Large intestine (tissue), 3 donors: ENCODE results near the gene ACP7. TPM values are rescaled to one million over a fixed set of nuclear protein-coding genes. Genes with fewer than 3 reads are reported as not detected.

Experiments used
- DNase-seq, 2 donors: peaks; one replicate each; pipeline versions ENCODE4 v3.0.0 to v3.0.0-alpha.2; 2013
- H3K27ac ChIP-seq: one replicate; pipeline ENCODE4 v1.5.1; 2013; ENCODE audit warnings: low read length
- H3K27me3 ChIP-seq: 2 replicates; pipeline ENCODE4 v1.6.1; 2013; ENCODE audit warnings: low read length; ENCODE audit not compliant: control insufficient read depth, insufficient read depth
- H3K36me3 ChIP-seq: 2 replicates; pipeline ENCODE4 v1.6.1; 2013; ENCODE audit warnings: low read length; ENCODE audit not compliant: control insufficient read depth, insufficient read depth
- H3K4me1 ChIP-seq: one replicate; pipeline ENCODE4 v1.6.1; 2013; ENCODE audit warnings: low read length; ENCODE audit not compliant: control insufficient read depth, insufficient read depth
- H3K4me3 ChIP-seq: one replicate; pipeline ENCODE4 v1.5.1; 2013; ENCODE audit warnings: low read length
- H3K9me3 ChIP-seq: one replicate; pipeline ENCODE4 v1.6.1; 2013; ENCODE audit warnings: mild to moderate bottlenecking, low read depth, low read length, moderate library complexity; ENCODE audit not compliant: control insufficient read depth
- WGBS: methylation state at CpG from one replicate; pipeline ENCODE4 v1.1.5; 2013; ENCODE audit warnings: low lambda C conversion rate; ENCODE audit not compliant: insufficient coverage; 5-methylcytosine and 5-hydroxymethylcytosine counted together
- polyA plus RNA-seq: library from polyadenylated mRNA; unstranded; fragments of 120-200 nt; gene quantifications from one replicate; pipeline ENCODE4 v1.2.1, GENCODE V29; 2013

Gene ACP7
- polyA plus RNA-seq, 1 donor: 1.5 TPM

DNA sequence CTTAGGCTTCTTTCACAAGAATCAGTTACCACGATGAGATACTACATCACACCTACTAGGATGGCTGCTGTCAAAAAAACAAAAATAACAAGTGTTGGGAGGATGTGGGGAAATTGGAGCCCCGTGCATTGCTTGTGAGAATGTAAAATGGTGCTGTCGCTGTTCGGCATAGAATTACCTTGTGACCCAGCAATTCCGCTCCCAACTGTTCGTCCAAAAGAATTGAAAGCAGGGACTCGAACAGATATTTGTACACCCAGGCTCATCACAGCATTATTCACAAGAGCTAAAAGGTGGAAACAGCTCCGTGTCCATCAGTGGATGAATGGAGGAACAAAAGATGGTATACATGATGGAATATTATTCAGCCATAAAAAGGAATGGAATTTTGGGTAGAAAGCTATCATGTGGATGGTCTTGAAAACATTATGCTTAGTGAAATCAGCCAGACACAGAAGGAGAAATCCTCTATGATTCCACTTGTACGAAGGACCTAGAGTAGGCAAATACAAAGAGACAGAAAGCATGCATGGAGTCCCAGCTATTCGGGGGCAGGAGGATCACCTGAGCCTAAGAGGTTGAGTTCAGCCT lies 64.9 kb downstream of the ACP7 start:
- 100% methylated on average over 3 of the region's 10 CpGs for WGBS
- H3K27me3 ChIP-seq: no peaks in the 10 kb centered on the region
- no peak for DNase-seq
- H3K4me1 ChIP-seq: peaks cover 41% of the 10 kb centered on the region
- no peak overlapping the region for H3K27ac ChIP-seq
- no peak overlapping the region for H3K4me3 ChIP-seq
- peaks cover 6% of the 10 kb centered on the region for H3K36me3 ChIP-seq
- H3K9me3 ChIP-seq: no peaks in the 10 kb centered on the region

DNA sequence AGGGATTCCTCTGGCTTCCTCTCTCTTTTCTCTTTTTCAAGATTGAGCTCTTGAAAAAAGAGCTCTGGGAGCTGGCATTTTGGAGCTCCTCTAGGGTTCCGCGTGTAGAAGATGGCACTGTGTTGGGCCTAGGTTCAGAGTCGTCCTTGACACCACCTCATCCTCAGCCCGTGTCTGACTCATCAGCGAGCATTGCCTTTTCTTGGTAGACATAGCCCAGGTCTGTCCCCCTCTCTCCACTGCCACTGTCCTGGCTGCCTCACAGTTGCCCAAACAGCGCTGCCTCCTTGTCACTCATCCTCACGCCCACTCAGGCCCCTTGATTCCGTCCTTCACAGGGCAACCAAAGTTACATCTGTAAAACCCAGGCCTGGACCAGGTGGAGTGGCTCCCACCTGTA lies 66.1 kb downstream of the ACP7 start:
- H3K27ac ChIP-seq: no peak overlapping the region
- H3K36me3 ChIP-seq: peaks cover 6% of the 10 kb centered on the region
- H3K27me3 ChIP-seq: no peaks in the 10 kb centered on the region
- no peak for DNase-seq
- no peaks in the 10 kb centered on the region for H3K9me3 ChIP-seq
- H3K4me1 ChIP-seq: peaks cover 41% of the 10 kb centered on the region
- no peak overlapping the region for H3K4me3 ChIP-seq
- WGBS: no CpG with 5 or more reads among the region's 8 CpGs

DNA sequence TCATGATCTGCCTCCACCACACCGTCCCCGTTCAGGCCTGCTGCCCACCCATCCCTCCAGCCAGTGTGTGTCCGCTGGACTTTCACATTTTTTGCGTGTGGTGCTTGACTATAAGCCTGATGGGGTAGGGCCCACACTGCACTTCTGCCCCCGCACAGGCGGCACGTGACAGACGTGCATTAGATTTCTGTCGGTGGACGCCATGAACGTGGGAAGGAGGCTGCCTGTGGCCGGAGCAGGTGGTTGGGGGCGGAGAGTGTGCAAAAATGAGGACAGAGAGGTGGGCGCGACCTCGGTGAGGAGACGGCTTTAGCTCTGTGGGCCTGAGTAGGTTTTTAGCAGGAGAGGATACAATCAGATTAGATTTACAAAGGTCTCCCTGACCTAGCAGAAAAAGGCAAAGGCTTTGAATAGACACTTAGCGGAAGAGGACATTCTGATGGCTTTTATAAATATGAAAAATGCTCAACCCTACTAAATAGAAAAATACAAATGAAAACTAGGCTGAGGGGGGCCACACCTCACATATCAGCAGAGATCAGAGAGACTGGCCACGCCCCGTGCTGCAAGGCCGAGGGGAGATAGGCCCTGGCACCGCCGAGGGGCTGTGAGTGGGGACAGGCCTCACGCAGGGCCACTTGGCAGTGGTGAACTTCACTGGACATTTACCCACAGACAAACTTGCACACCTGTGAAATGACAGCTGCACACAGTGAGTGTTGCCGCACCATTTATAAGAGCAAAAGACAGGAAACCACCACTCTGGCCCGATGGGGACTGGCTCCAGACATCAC lies 66.8 kb downstream of the ACP7 start:
- Histone ChIP-seq H3K27me3 (no peaks in the 10 kb centered on the region), H3K4me1 (peaks cover 43% of the 10 kb centered on the region), H3K27ac (no peak overlapping the region), H3K4me3 (no peak overlapping the region), H3K9me3 (no peaks in the 10 kb centered on the region), H3K36me3 (peaks cover 6% of the 10 kb centered on the region)
- DNase-seq: no peak
- no CpG with 5 or more reads among the region's 26 CpGs for WGBS

DNA sequence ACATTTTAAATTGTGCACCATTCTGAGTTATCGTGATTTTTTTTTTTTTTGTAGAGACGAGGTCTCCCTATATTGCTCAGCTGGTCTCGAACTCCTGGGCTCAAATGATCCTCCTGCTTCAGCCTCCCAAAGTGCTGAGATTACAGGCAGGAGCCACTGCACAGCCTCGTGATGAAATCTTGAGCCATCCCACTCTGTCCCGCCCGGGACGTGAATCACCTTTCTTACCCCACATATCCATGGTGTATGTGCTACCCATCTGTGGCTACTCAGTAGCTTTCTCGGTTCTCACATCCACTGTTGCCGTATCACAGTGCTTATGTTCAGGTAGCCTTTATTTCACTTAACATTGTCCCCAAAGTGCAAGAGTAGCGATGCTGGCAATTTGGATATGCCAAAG lies 67.9 kb downstream of the ACP7 start:
- no peaks in the 10 kb centered on the region for H3K27me3 ChIP-seq
- no peaks in the 10 kb centered on the region for H3K9me3 ChIP-seq
- H3K4me1 ChIP-seq: peaks cover 43% of the 10 kb centered on the region
- no CpG with 5 or more reads among the region's 10 CpGs for WGBS
- DNase-seq: no peak
- H3K4me3 ChIP-seq: no peak overlapping the region
- peaks cover 6% of the 10 kb centered on the region for H3K36me3 ChIP-seq
- no peak overlapping the region for H3K27ac ChIP-seq

DNA sequence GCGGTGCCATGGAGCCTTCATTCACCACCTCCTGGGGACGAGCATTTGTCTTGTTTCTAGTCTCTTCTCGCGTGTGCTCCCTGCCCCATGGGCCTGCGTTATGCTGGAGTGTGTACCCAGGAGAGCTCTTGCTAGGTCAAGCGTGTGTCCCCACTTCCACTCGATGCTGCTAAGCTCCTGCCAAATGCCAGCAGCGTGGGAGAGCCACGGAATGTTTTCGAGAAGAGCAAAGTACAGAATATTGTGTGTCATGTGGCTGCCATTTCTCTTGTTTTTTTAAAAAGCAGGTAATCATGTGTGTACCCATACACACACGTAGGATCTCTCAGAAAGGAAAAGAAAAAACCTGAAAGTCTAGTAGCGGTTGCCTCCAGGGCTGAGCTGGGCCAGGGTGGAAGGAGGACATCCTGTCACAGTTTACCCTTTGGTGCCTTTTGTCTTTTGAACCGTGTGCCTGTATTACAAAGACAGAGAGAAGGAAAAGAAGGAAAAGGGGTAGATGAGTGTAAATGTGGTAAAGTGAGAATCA lies 70.0 kb downstream of the ACP7 start:
- H3K36me3 ChIP-seq: peaks cover 4% of the 10 kb centered on the region
- peak overlapping the region; percentile 59 for H3K27ac ChIP-seq
- WGBS: 60% methylated on average over 1 of the region's 13 CpGs
- no peaks in the 10 kb centered on the region for H3K9me3 ChIP-seq
- DNase-seq: peak in 1 of 2 donors; percentile 55
- no peaks in the 10 kb centered on the region for H3K27me3 ChIP-seq
- no peak overlapping the region for H3K4me3 ChIP-seq
- peaks cover 63% of the 10 kb centered on the region for H3K4me1 ChIP-seq

DNA sequence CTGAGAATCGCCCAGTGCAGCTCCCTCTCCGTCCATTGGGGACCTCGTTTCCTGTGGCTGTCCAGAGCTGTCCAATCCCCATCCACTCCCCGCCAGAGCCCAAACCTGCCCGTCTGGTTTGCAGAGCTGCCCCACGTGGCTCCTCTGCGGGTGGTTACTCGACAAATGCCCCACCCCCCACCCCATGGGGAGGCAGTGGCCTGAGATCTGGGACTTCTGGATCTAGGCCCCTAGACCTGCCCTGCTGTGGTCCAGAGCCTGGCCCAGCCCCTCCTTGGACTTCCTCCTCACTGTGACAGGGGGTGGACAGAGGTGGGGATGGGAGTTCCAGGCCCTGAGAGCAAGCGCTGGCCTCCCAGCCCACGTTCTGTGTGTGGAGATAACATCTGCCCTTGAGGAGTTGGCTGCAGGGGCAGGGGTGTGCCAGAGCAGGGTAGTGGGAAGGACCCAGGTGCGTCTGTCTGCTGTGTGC lies 70.5 kb downstream of the ACP7 start:
- H3K4me1 ChIP-seq: peaks cover 63% of the 10 kb centered on the region
- WGBS: no CpG with 5 or more reads among the region's 11 CpGs
- H3K27me3 ChIP-seq: no peaks in the 10 kb centered on the region
- H3K36me3 ChIP-seq: peaks cover 3% of the 10 kb centered on the region
- no peak overlapping the region for H3K4me3 ChIP-seq
- H3K27ac ChIP-seq: peak overlapping the region; percentile 59
- H3K9me3 ChIP-seq: no peaks in the 10 kb centered on the region
- DNase-seq: peak; percentile 63 to 67

DNA sequence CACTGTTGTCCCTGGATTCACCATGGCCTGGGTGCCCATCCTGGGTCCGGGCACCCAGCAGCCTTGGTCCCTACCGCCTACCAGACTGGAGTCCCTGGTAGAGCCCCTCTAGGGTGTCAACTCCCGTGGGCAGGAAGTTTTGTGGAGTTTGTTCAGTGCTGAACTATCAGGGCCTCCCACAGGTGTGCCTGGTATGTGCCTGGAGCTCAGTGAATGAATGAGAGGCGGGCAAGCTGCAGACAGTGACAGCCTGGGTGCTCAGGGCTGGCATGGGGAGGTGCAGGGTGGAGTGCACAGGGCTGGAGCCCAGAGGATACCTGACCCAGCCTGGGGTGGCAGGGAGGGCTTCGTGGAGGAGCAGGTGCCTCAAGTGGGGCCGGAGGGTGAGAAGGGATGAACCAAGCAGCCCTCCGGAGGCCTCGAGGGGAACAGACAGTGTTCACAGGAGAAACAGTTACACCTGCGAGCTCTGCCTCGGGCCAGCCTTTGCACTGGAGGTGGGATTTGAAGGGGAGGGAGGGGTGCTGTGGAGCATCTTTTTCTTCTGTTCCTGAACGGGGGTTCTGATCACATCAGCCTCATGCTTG lies 71.0 kb downstream of the ACP7 start:
- no peaks in the 10 kb centered on the region for H3K9me3 ChIP-seq
- peak in 1 of 2 donors; percentile 33 for DNase-seq
- peaks cover 3% of the 10 kb centered on the region for H3K36me3 ChIP-seq
- no peak overlapping the region for H3K4me3 ChIP-seq
- WGBS: no CpG with 5 or more reads among the region's 11 CpGs
- peaks cover 66% of the 10 kb centered on the region for H3K4me1 ChIP-seq
- no peaks in the 10 kb centered on the region for H3K27me3 ChIP-seq
- peak overlapping the region; percentile 59 for H3K27ac ChIP-seq

DNA sequence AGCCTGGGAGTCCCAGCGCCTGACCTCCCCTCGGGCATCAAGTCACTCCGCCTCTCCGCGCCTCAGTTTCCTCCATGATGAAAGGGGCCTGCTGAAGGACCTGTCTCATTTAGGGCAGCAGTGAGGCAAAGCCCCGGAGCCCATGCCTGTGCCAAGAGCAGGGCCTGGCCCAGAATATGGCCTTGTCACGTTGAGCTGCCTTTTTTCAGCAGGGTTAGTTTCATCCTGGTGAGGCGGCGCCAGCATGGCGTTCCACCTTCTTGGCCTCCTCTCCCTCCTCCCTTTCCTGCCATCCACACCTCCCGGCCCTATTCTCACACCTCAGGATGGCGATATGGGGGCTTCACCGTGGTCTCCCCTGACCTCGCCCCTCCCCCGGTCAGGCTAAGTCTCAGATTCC lies 71.6 kb downstream of the ACP7 start:
- Histone ChIP-seq H3K27me3 (no peaks in the 10 kb centered on the region), H3K36me3 (peaks cover 7% of the 10 kb centered on the region), H3K9me3 (no peaks in the 10 kb centered on the region), H3K4me1 (peaks cover 64% of the 10 kb centered on the region), H3K27ac (no peak overlapping the region), H3K4me3 (no peak overlapping the region)
- no peak for DNase-seq
- no CpG with 5 or more reads among the region's 15 CpGs for WGBS

DNA sequence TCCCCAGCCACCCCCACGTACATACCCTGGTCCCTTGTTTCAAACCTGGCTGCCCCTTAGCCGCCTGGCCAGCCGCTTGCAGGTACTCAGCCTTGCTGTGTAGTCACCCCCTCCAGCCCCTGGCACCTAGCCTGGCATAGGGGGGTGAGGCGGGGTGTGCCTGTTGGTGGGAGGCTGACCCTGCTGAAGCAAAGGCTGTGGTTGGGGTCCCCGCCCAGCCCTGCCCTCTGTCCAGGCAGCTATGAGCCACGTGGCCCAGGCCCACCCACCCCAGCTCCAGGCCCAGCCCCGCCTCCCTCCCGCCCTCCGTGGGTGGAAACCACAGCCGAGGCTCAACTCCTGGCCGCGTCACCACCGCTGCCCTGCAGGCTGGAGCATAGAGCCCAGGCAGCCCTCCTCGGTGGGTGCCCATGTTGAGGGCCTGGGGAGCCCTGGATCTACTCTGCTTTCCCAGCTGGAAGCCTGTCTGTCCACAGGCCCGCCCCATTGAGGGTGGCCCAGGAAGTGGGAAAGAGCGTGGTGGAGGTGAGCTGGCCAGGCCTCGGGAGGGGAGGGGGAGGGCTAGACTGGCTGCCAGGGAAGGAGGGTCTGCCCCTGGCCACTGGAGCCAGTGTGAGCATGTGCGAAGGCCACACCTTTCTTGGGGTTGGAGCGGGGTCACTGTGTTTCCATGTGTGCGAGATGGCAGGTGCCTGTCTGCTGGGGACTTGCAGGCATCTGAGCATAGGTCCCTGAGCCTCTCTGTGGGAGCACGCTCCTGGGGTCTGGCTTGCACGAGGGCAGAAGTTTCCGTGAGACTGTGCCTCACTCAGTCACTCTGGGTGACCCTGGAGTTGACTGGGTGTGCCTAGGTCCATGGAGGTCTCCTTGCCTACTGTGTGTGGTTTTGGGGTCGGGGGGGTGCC lies 72.4 kb downstream of the ACP7 start:
- Histone ChIP-seq H3K27ac (peak overlapping the region; percentile 16), H3K4me3 (no peak overlapping the region), H3K9me3 (no peaks in the 10 kb centered on the region), H3K27me3 (no peaks in the 10 kb centered on the region), H3K36me3 (peaks cover 8% of the 10 kb centered on the region), H3K4me1 (peaks cover 57% of the 10 kb centered on the region)
- no CpG with 5 or more reads among the region's 24 CpGs for WGBS
- peak in 1 of 2 donors; percentile 35 for DNase-seq
